K562 (cell line): ENCODE measurements around the gene COX19. TPM values are rescaled to one million over a fixed set of nuclear protein-coding genes. Genes with fewer than 3 reads are reported as not detected.
A peak's percentile ranks its signal among the peaks of the same experiment; 100 is the strongest.

ENCODE experiments used
- ATAC-seq: fragments of 200-7000 bp; cut with Tn5 transposase; 3 replicates; pipeline ENCODE4 v1.9.1; 2020; ENCODE audit warnings: moderate library complexity
- BruUV-seq: library from RNA; stranded (reverse); fragments of 400-500 nt; replicated peaks from 2 replicates; lab custom pipeline; 2021; lab: Mats Ljungman, UMichigan
- CTCF ChIA-PET: fragments of 300-600 bp; formaldehyde crosslinking; extraction: SDS; loops from one replicate; lab custom pipeline; 2021; ENCODE audit warnings: low intra/inter-chr PET ratio; lab: Yijun Ruan, JAX
- POLR2A ChIA-PET: fragments of 300-600, 350-650 bp; sonication (Branson Sonifier 250); formaldehyde crosslinking; extraction: SDS; loops from one replicate; lab custom pipeline; 2021; ENCODE audit warnings: antibody characterized with exemption, inconsistent platforms; lab: Yijun Ruan, JAX
- DNase-seq, 4 experiments: peaks; one replicate each; pipeline versions ENCODE4 v3.0.0 to v3.0.0-alpha.2; 2011 to 2018; ENCODE audit warnings: low spot score in 3 of 4, mixed read lengths in 3 of 4; ENCODE audit errors: extremely low read depth in 1 of 4
- FAIRE-seq: peaks from 2 replicates; lab custom pipeline; 2011; peaks lifted over from hg19 to GRCh38; lab: Jason Lieb, UNC
- H2AFZ ChIP-seq: 2 replicates; pipeline ENCODE4 v1.6.0; 2011; ENCODE audit warnings: low read depth, low read length, control low read depth, inconsistent platforms
- H3K27ac ChIP-seq: fragments of 200-600 bp; 3 replicates; pipeline ENCODE4 v1.8.0; 2011; ENCODE audit warnings: low read depth, mild to moderate bottlenecking, control low read depth, inconsistent platforms, low read length, moderate library complexity, mixed read lengths; ENCODE audit errors: extremely low read depth
- H3K27me3 ChIP-seq, 2 experiments: fragments of 300-600 bp in 1 of 2; 2 replicates in 1 of 2; 3 replicates in 1 of 2; pipeline versions ENCODE4 v1.6.0 to v1.8.0; 2011; ENCODE audit warnings: inconsistent platforms in 2 of 2, low read length in 2 of 2, mild to moderate bottlenecking in 1 of 2, mixed read lengths in 1 of 2, moderate library complexity in 1 of 2; ENCODE audit not compliant: control insufficient read depth in 2 of 2, insufficient read depth in 2 of 2
- H3K36me3 ChIP-seq: fragments of 300-600 bp; 3 replicates; pipeline ENCODE4 v1.8.0; 2011; ENCODE audit warnings: mild to moderate bottlenecking, low read length, inconsistent platforms; ENCODE audit not compliant: control insufficient read depth, insufficient read depth
- H3K4me1 ChIP-seq, 2 experiments: fragments of 200-600 bp in 1 of 2; replicated peaks in 1 of 2; 2 replicates in 1 of 2; 3 replicates in 1 of 2; pipeline versions ENCODE4 v1.5.1 to v1.8.0; 2011; ENCODE audit warnings: inconsistent platforms in 2 of 2, low read length in 2 of 2, mild to moderate bottlenecking in 1 of 2, mixed read lengths in 1 of 2, moderate library complexity in 1 of 2; ENCODE audit not compliant: control insufficient read depth in 2 of 2, insufficient read depth in 2 of 2
- H3K4me2 ChIP-seq: 2 replicates; pipeline ENCODE4 v1.6.1; 2011; ENCODE audit warnings: low read length, control low read depth, inconsistent platforms, mixed read lengths; ENCODE audit not compliant: insufficient read depth
- H3K4me3 ChIP-seq: fragments of 200-600 bp; sonication (generic), shearing (Covaris generic); 2 replicates; pipeline ENCODE4 v1.5.1; 2016; ENCODE audit warnings: control low read depth, inconsistent platforms
- H3K79me2 ChIP-seq: fragments of 200-600 bp; 3 replicates; pipeline ENCODE4 v1.8.0; 2011; ENCODE audit warnings: low read length, inconsistent platforms; ENCODE audit not compliant: control insufficient read depth, insufficient read depth
- H3K9ac ChIP-seq, 2 experiments: 2 replicates each; pipeline versions ENCODE4 v1.6.0 to v1.6.1; 2011; ENCODE audit warnings: low read depth in 2 of 2, low read length in 2 of 2, control low read depth in 1 of 2, inconsistent platforms in 1 of 2, mild to moderate bottlenecking in 1 of 2, mixed read lengths in 1 of 2; ENCODE audit not compliant: insufficient read depth in 1 of 2
- H3K9me1 ChIP-seq: one replicate; pipeline ENCODE4 v1.6.0; 2011; ENCODE audit warnings: inconsistent platforms, mild to moderate bottlenecking, low read length, moderate library complexity; ENCODE audit not compliant: control insufficient read depth, insufficient read depth
- H3K9me3 ChIP-seq: replicated peaks from 2 replicates; pipeline ENCODE4 v1.5.1; 2011; ENCODE audit warnings: low read depth, low read length, inconsistent platforms; ENCODE audit not compliant: control insufficient read depth, insufficient read depth
- H4K20me1 ChIP-seq: replicated peaks from 2 replicates; pipeline ENCODE4 v1.6.1; 2011; ENCODE audit warnings: low read length, inconsistent platforms, mixed read lengths; ENCODE audit not compliant: control insufficient read depth, insufficient read depth
- FIP1L1 ChIP-seq: fragments of 200-400 bp; formaldehyde crosslinking; IDR thresholded peaks from 2 replicates; pipeline ENCODE4 v1.6.1; 2018; ENCODE audit warnings: mild to moderate bottlenecking, low read depth, low read length; ENCODE audit not compliant: poor library complexity, severe bottlenecking
- GABPA ChIP-seq: fragments of 200-800 bp; sonication (Bioruptor generic); conservative IDR thresholded peaks from 2 replicates; pipeline ENCODE4 v1.6.1; 2016; ENCODE audit warnings: low read depth, missing genetic modification characterization, missing compliant biosample characterization
- HNRNPL ChIP-seq: fragments of 200-400 bp; formaldehyde crosslinking; IDR thresholded peaks from 2 replicates; pipeline ENCODE4 v1.6.1; 2017; ENCODE audit warnings: low read depth, mild to moderate bottlenecking, low read length
- HNRNPUL1 ChIP-seq: fragments of 200-400 bp; formaldehyde crosslinking; IDR thresholded peaks from 2 replicates; pipeline ENCODE4 v1.6.1; 2017; ENCODE audit warnings: low read length
- MTA2 ChIP-seq: fragments of 450-650 bp; IDR thresholded peaks from 2 replicates; pipeline ENCODE4 v1.6.1; 2016; ENCODE audit warnings: low read depth
- POLR2B ChIP-seq: fragments of 450-650 bp; IDR thresholded peaks from 2 replicates; pipeline ENCODE4 v1.6.1; 2018; ENCODE audit warnings: low read depth; ENCODE audit not compliant: partially characterized antibody
- POLR2G ChIP-seq: fragments of 200-400 bp; formaldehyde crosslinking; IDR thresholded peaks from 2 replicates; pipeline ENCODE4 v1.6.1; 2017; ENCODE audit warnings: low read depth, mild to moderate bottlenecking, antibody characterized with exemption, low read length, moderate library complexity
- PTRF ChIP-seq: fragments of 450-650 bp; IDR thresholded peaks from 2 replicates; pipeline ENCODE4 v1.6.1; 2016; ENCODE audit warnings: mild to moderate bottlenecking, missing genetic modification characterization, missing compliant biosample characterization
- SP2 ChIP-seq: IDR thresholded peaks from 2 replicates; pipeline ENCODE4 v1.6.1; 2011; ENCODE audit warnings: mild to moderate bottlenecking, low read depth, low read length, moderate library complexity; ENCODE audit not compliant: poor library complexity, severe bottlenecking; ENCODE audit errors: extremely low read depth
- WGBS: fragments of 100-300 bp; shearing (Covaris generic); methylation state at CpG from one replicate; pipeline ENCODE4 v1.1.6; 2016; ENCODE audit warnings: low coverage, mixed read lengths; ENCODE audit not compliant: insufficient coverage; ENCODE audit errors: missing lambda C conversion rate; 5-methylcytosine and 5-hydroxymethylcytosine counted together
- in situ Hi-C: fragments of 300-500 bp; cut with MboI; formaldehyde crosslinking; loops from 4 replicates; pipeline ENCODE4 v1.15.0; 2018; ENCODE audit warnings: inconsistent platforms, mixed read lengths
- intact Hi-C: fragments of 100-400 bp; cut with micrococcal nuclease; formaldehyde crosslinking; loops from 2 replicates; pipeline ENCODE4 v1.14.2; 2022
- polyA plus RNA-seq, 8 experiments: library from polyadenylated mRNA; depleted of rRNA in 4 of 8; stranded (reverse) in 5 of 8; unstranded in 3 of 8; fragments of >200 nt; fragmentation: Nextera tagmentation in 2 of 8; fragmentation: Illumina TruSeq in 1 of 8; extraction: Ambion mirVana in 2 of 8; extraction: Trizol in 1 of 8; gene quantifications; 2 replicates each; pipeline versions ENCODE4 v1.2.1 to v1.2.3, GENCODE V29; 2011 to 2014; ENCODE audit warnings: inconsistent platforms in 1 of 8, missing spikeins in 1 of 8
- total RNA-seq, 7 experiments: library from RNA; depleted of rRNA in 6 of 7; stranded (reverse); fragments of >200 nt in 6 of 7; fragmentation: Illumina TruSeq in 2 of 7; extraction: Trizol in 2 of 7; gene quantifications; 2 replicates each; pipeline versions ENCODE4 v1.2.1 to v1.2.3, GENCODE V29; 2011 to 2021; ENCODE audit warnings: low replicate concordance in 1 of 7
- TF ChIP-seq, protein P1 (sequence below): fragments of 250-450 bp; sonication (Bioruptor Pico); IDR thresholded peaks from 2 replicates; pipeline ENCODE4 v1.4.0; 2020; ENCODE audit warnings: mild to moderate bottlenecking, moderate library complexity, borderline replicate concordance

COX19 gene
- total and polyA plus RNA-seq, 9 of the 15 experiments (the other 6 are each of a cell fraction or from before 2014, with no cell fraction given) = 5.2 to 10.5 (median 7.9) TPM

DNA sequence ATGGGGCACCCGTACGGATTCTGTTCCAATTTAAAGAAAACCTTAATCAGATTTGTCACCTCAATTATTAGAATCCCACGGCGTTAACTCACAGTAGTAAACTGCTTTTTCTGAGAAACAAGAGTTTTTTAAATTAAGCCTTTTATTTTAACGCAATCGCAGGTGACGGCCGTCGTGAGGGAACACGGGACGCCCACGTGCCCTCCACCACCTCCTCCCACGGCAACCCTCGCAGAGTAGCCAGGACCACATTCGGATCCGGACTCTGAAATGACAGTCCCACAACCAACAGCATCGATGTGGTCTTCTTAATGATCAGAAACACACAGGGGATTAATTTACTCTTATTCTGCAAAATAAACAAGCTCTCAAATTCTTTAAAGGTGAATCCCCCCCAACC is 47.0 kb upstream of the COX19 start (continued):
- TF ChIP-seq, protein P1, sequence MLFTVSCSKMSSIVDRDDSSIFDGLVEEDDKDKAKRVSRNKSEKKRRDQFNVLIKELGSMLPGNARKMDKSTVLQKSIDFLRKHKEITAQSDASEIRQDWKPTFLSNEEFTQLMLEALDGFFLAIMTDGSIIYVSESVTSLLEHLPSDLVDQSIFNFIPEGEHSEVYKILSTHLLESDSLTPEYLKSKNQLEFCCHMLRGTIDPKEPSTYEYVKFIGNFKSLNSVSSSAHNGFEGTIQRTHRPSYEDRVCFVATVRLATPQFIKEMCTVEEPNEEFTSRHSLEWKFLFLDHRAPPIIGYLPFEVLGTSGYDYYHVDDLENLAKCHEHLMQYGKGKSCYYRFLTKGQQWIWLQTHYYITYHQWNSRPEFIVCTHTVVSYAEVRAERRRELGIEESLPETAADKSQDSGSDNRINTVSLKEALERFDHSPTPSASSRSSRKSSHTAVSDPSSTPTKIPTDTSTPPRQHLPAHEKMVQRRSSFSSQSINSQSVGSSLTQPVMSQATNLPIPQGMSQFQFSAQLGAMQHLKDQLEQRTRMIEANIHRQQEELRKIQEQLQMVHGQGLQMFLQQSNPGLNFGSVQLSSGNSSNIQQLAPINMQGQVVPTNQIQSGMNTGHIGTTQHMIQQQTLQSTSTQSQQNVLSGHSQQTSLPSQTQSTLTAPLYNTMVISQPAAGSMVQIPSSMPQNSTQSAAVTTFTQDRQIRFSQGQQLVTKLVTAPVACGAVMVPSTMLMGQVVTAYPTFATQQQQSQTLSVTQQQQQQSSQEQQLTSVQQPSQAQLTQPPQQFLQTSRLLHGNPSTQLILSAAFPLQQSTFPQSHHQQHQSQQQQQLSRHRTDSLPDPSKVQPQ (CRISPR knock-in tag) = no peak
- no peak for TF ChIP-seq HNRNPL
- no peak for TF ChIP-seq POLR2B
- TF ChIP-seq HNRNPUL1 = no peak

GRCh38 chr7:1021931-1022330 is 46.6 kb upstream of the COX19 start:
- peaks cover 60% of the 10 kb centered on the region for H3K79me2 ChIP-seq
- H3K4me1 ChIP-seq = peaks cover 0 to 73% of the 10 kb centered on the region in 2 experiments; a peak in 3 of 5 replicates
- BruUV-seq = no TSS peak
- H3K27me3 ChIP-seq = no peaks in the 10 kb centered on the region
- TF ChIP-seq PTRF = no peak
- no peak for TF ChIP-seq MTA2
- peak; percentile 20 for TF ChIP-seq FIP1L1
- no peak for TF ChIP-seq GABPA (tag)
- TF ChIP-seq POLR2G = peak; percentile 41; the same call in 1 of the 2 replicates
- TF ChIP-seq SP2 = no peak
- no peak overlapping the region for H3K4me2 ChIP-seq
- no peak overlapping the region for H3K9ac ChIP-seq
- CTCF ChIA-PET = no interaction called here
- no peak overlapping the region for H2AFZ ChIP-seq
- FAIRE-seq (no peak), ATAC-seq (no peak), DNase-seq (no peak)
- POLR2A ChIA-PET = no interaction called here
- peaks cover 50% of the 10 kb centered on the region for H3K36me3 ChIP-seq
- in situ Hi-C loops = no loop called here
- intact Hi-C loops = no loop called here
- H4K20me1 ChIP-seq = peaks cover 7% of the 10 kb centered on the region; the same call in 1 of the 2 replicates
- H3K27ac ChIP-seq = no peak overlapping the region
- H3K4me3 ChIP-seq = no peak overlapping the region
- H3K9me1 ChIP-seq = no peaks in the 10 kb centered on the region
- H3K9me3 ChIP-seq = peaks cover 7% of the 10 kb centered on the region
- WGBS = 96% methylated on average over 18 of the region's 25 CpGs
